ENCODE data around the gene PPP1R13B.

The PPP1R13B gene

DNA sequence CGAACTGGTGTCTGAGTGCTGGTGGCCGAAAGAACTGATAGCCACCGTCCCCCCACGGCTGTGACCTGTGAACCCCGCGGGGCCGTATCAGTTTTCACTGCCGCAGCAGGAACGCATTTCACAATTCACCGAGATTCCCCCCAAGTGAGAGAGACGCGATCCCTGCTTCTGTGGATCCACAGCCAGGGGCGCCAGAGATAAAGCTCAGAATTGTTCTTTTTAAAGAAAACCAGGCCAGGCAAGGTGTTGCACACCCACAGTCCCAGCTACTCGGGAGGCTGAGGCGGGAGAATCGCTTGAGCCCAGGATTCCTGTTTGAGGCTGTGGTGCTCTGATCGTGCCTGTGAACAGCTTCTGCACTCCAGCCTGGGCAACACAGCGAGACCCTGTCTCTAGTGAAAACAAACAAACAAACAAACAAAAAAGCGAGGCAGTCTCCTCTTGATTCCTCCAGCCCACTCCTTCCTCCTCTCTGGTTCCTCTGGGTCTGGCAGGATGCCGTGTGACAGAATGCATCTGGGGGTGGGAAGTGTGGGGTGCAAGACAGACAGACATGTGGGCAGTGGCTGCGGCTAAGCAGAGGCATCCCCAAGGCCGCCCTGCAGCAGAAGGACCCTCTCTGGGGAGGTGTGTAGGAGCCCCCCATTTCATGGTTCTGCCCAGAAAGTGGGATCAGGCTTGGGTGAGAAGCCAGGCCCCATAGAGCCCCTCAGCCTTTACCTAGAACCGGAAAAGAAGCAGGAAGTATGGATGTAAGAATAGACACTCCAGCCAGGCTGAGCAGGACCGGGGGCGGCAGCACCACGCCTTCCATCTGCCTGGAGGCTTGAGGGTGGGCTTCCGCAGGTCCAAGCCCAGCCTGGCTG, 39.2 kb upstream of the PPP1R13B start (continued):
- TF ChIP-seq, protein P1, sequence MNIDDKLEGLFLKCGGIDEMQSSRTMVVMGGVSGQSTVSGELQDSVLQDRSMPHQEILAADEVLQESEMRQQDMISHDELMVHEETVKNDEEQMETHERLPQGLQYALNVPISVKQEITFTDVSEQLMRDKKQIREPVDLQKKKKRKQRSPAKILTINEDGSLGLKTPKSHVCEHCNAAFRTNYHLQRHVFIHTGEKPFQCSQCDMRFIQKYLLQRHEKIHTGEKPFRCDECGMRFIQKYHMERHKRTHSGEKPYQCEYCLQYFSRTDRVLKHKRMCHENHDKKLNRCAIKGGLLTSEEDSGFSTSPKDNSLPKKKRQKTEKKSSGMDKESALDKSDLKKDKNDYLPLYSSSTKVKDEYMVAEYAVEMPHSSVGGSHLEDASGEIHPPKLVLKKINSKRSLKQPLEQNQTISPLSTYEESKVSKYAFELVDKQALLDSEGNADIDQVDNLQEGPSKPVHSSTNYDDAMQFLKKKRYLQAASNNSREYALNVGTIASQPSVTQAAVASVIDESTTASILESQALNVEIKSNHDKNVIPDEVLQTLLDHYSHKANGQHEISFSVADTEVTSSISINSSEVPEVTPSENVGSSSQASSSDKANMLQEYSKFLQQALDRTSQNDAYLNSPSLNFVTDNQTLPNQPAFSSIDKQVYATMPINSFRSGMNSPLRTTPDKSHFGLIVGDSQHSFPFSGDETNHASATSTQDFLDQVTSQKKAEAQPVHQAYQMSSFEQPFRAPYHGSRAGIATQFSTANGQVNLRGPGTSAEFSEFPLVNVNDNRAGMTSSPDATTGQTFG (tag by site-specific recombination; IDR thresholded peaks at IDR 0.05; ENCODE audit: borderline replicate concordance), result no peak
- TF ChIP-seq ZNF621 (tag by site-specific recombination; IDR thresholded peaks at IDR 0.05) (no peak), HOXD13 (CRISPR knock-in tag; IDR thresholded peaks at IDR 0.05; ENCODE audit: borderline replicate concordance) (no peak), ZBTB21 (tag by site-specific recombination; IDR thresholded peaks at IDR 0.05) (no peak), ZNF138 (tag by site-specific recombination; IDR thresholded peaks at IDR 0.05; ENCODE audit: borderline replicate concordance) (no peak), ZNF335 (tag by site-specific recombination; conservative IDR thresholded peaks at IDR 0.05) (no peak), ZNF341 (tag by site-specific recombination; IDR thresholded peaks at IDR 0.05; ENCODE audit: low read depth) (no peak), ZNF571 (tag by site-specific recombination; IDR thresholded peaks at IDR 0.05) (no peak), ZBTB7A (tag by site-specific recombination; IDR thresholded peaks at IDR 0.05; ENCODE audit: low read depth) (no peak), ZFP37 (tag by site-specific recombination; IDR thresholded peaks at IDR 0.05) (no peak), ZNF48 (tag by site-specific recombination; IDR thresholded peaks at IDR 0.05) (no peak), YY1 (tag by site-specific recombination; IDR thresholded peaks at IDR 0.05) (no peak), EGR2 (tag by site-specific recombination; IDR thresholded peaks at IDR 0.05; ENCODE audit: low read depth) (peak; percentile 93), ZIC2 (tag by site-specific recombination; IDR thresholded peaks at IDR 0.05) (peak; percentile 78)
- TF ChIP-seq, protein P2, sequence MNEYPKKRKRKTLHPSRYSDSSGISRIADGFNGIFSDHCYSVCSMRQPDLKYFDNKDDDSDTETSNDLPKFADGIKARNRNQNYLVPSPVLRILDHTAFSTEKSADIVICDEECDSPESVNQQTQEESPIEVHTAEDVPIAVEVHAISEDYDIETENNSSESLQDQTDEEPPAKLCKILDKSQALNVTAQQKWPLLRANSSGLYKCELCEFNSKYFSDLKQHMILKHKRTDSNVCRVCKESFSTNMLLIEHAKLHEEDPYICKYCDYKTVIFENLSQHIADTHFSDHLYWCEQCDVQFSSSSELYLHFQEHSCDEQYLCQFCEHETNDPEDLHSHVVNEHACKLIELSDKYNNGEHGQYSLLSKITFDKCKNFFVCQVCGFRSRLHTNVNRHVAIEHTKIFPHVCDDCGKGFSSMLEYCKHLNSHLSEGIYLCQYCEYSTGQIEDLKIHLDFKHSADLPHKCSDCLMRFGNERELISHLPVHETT (tag by site-specific recombination; IDR thresholded peaks at IDR 0.05), result no peak
- TF ChIP-seq, protein P3, sequence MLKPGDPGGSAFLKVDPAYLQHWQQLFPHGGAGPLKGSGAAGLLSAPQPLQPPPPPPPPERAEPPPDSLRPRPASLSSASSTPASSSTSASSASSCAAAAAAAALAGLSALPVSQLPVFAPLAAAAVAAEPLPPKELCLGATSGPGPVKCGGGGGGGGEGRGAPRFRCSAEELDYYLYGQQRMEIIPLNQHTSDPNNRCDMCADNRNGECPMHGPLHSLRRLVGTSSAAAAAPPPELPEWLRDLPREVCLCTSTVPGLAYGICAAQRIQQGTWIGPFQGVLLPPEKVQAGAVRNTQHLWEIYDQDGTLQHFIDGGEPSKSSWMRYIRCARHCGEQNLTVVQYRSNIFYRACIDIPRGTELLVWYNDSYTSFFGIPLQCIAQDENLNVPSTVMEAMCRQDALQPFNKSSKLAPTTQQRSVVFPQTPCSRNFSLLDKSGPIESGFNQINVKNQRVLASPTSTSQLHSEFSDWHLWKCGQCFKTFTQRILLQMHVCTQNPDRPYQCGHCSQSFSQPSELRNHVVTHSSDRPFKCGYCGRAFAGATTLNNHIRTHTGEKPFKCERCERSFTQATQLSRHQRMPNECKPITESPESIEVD (tag by site-specific recombination; IDR thresholded peaks at IDR 0.05), result no peak
- TF ChIP-seq, protein P4, sequence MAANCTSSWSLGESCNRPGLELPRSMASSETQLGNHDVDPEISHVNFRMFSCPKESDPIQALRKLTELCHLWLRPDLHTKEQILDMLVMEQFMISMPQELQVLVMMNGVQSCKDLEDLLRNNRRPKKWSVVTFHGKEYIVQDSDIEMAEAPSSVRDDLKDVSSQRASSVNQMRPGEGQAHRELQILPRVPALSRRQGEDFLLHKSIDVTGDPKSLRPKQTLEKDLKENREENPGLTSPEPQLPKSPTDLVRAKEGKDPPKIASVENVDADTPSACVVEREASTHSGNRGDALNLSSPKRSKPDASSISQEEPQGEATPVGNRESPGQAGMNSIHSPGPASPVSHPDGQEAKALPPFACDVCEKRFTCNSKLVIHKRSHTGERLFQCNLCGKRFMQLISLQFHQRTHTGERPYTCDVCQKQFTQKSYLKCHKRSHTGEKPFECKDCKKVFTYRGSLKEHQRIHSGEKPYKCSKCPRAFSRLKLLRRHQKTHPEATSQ (tag by site-specific recombination; IDR thresholded peaks at IDR 0.05), result no peak
- TF ChIP-seq, protein P5, sequence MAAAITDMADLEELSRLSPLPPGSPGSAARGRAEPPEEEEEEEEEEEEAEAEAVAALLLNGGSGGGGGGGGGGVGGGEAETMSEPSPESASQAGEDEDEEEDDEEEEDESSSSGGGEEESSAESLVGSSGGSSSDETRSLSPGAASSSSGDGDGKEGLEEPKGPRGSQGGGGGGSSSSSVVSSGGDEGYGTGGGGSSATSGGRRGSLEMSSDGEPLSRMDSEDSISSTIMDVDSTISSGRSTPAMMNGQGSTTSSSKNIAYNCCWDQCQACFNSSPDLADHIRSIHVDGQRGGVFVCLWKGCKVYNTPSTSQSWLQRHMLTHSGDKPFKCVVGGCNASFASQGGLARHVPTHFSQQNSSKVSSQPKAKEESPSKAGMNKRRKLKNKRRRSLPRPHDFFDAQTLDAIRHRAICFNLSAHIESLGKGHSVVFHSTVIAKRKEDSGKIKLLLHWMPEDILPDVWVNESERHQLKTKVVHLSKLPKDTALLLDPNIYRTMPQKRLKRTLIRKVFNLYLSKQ (tag by site-specific recombination; IDR thresholded peaks at IDR 0.05; ENCODE audit: borderline replicate concordance), result no peak
- TF ChIP-seq, protein P6, sequence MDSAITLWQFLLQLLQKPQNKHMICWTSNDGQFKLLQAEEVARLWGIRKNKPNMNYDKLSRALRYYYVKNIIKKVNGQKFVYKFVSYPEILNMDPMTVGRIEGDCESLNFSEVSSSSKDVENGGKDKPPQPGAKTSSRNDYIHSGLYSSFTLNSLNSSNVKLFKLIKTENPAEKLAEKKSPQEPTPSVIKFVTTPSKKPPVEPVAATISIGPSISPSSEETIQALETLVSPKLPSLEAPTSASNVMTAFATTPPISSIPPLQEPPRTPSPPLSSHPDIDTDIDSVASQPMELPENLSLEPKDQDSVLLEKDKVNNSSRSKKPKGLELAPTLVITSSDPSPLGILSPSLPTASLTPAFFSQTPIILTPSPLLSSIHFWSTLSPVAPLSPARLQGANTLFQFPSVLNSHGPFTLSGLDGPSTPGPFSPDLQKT (IDR thresholded peaks at IDR 0.05; ENCODE audit: borderline replicate concordance, low read depth, low read length), result no peak

Measured in HEK293 (cell line).